COLO829 (cell line): ENCODE measurements around the gene STRIP2.
"Not testable (repeated sequence)": the region's sequence is repeated elsewhere in the genome, so short reads cannot be mapped to it uniquely, and the experiment has no call there.

Experiments used
- DNase-seq: peaks from one replicate; pipeline ENCODE4 v3.0.0; 2012; ENCODE audit warnings: low spot score

STRIP2 gene

GRCh38 chr7:129453510-129454248 is 19.4 kb downstream of the STRIP2 start:
- no peak for DNase-seq

DNA sequence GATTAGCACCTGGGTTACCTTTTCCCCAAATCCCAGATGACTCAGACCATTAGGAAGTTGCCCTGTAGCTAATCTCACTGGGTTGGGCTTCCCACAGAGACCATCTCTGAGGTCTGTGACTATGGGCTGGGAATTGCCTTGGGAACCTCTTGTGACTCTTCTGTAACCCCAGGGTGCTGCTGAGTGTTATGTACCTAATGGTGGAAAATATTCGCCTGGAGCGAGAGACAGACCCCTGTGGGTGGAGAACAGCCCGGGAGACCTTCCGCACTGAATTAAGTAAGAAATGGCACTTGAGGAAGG is 20.0 kb downstream of the STRIP2 start:
- DNase-seq: no peak

DNA sequence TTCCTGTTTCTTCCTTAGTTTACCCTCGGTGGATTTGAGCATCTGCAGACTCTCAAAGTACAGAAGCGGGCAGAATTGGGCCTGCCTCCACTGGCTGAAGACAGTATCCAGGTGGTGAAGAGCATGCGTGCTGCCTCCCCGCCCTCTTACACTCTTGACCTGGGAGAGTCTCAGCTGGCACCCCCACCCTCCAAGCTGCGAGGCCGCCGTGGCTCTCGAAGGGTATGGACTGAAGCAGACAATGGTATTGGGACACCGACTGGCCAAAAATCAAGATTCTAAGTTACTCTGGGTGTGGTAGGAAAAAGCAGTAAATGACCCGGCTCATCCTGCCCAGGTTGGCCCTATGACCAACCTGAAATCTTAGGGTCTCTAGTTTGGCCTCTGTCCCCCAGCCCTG is 22.2 kb downstream of the STRIP2 start:
- no peak for DNase-seq

GRCh38 chr7:129457101-129457500 is 22.9 kb downstream of the STRIP2 start:
- DNase-seq: no peak

- no peak for DNase-seq
These were observed 23.9 kb downstream of the STRIP2 start for GRCh38 chr7:129458171-129458570.

GRCh38 chr7:129461809-129462208 is 27.6 kb downstream of the STRIP2 start:
- no peak for DNase-seq

DNA sequence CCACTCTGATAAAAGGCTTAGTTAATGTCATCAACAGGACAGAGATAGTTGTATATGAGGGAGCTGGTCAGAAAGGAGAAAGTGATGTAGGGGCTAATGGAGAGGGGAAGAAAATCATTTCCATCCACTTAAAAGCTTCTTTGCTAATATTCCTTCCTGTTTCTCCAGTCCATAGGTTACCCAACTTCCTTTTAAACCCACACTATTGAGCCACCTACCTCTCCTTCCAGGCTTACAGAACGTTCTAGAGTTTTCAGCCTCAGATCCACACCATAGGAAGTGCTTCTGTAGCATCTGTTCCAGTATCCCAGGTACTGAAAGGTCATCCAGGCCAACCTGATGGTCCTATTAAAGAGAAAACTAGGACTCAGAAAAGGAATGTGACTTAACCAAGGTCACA is 28.2 kb downstream of the STRIP2 start:
- DNase-seq: no peak

DNA sequence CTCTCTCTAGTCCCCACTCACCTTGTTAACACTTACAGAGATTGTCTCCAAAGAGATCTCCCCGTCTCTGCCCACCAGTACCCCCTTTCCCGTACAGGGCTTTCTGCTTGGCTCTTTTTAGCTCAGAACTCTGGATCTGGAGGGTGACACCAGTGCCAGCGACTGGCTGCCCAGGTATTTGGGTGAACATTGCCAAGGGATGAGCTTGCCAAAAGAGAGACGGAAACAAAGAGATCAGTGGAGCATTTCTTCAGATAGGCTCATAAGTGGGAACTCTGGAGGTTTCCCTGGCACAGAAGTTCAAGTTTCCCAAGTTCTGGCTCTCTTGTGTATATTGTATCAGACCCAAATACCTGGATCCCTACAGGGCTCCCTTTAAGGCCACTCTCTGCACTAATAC is 30.0 kb downstream of the STRIP2 start:
- no peak for DNase-seq

DNA sequence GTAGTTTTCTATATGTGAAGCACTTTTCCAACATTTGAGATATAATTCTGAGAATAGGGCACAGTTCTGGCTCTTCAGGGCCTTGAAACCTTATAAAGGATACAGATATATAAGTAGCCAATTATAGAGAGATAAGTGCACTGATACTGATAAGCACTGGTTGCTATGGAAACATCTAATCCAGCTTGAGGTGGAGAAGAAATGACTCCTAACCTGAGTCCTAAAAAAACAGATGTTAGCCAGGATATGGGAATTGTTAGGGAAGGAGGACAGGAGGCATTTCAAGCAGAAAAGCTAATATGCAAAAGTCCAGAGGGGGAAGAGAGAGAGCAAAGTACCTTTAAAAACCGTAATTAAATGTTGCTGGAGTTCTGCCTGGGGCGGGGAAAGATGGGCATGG is 30.8 kb downstream of the STRIP2 start:
- no peak for DNase-seq

- no peak for DNase-seq
These were observed 32.6 kb downstream of the STRIP2 start for GRCh38 chr7:129466796-129467195.

GRCh38 chr7:129468087-129468486 is 33.9 kb downstream of the STRIP2 start:
- peak; percentile 67 for DNase-seq

- DNase-seq: no peak
These were observed 34.3 kb downstream of the STRIP2 start for GRCh38 chr7:129468547-129468946.

DNA sequence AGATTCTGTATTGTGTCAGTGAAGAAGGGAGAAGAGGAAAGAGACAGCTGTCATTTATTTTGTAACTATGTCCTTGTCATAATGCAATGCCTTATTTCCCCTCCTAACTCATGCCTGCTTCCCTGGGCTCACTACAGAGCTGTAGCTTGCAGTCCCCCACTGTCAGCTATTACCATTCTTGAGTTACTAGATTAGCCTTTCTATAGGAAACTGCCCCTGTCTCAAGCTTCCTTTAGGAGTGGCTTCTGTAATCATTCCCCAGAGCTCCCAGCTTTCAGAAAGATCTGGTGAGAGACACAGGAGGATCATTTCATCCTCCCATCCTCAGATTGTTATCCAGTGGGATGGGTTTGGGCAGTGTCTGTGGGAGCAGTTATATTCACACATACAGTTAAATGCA is 35.7 kb downstream of the STRIP2 start:
- no peak for DNase-seq

DNA sequence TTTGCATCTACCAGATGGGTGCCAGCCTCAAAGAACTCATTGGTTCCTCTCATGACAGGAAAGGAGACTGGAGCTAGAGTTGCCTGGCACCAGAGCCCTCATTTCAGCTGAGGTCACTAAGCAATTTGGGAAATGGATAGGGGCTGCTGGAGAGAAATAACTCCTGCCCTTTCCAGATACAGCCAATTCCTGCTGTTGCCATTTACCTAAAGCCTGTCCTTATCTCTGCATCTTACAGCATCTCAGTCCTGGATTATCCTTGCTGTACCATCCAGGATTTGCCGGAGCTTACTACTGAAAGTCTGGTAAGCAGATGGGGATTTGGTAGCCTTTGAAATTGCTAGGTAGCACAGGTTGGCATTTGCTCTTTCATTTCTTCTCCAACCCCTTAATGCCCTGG is 36.2 kb downstream of the STRIP2 start:
- DNase-seq: no peak

- no peak for DNase-seq
These were observed 37.2 kb downstream of the STRIP2 start for GRCh38 chr7:129471402-129471827.

DNA sequence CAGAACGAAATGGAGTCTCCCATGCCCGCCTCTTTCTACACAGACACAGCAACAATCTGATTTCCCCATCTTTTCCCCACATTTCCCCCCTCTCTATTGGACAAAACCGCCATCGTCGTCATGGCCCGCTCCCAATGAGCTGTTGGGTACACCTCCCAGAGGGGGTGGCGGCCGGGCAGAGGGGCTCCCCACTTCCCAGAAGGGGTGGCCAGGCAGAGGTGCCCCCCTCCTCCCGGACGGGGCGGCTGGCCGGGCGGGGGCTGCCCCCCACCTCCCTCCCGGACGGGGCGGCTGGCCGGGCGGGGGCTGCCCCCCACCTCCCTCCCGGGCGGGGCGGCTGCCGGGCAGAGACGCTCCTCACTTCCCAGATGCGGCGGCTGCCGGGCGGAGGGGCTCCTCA is 41.7 kb downstream of the STRIP2 start:
- DNase-seq: not testable (repeated sequence)

DNA sequence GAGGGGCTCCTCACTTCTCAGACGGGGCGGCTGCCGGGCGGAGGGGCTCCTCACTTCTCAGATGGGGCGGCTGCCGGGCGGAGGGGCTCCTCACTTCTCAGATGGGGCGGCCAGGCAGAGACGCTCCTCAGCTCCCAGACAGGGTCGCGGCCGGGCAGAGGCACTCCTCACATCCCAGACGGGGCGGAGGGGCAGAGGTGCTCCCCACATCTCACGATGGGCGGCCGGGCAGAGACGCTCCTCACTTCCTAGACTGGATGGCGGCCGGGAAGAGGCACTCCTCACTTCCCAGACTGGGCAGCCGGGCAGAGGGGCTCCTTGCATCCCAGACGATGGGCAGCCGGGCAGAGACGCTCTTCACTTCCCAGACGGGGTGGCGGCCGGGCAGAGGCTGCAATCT is 42.2 kb downstream of the STRIP2 start:
- DNase-seq: not testable (repeated sequence)

GRCh38 chr7:129479831-129480230 is 45.6 kb downstream of the STRIP2 start:
- no peak for DNase-seq

- no peak for DNase-seq
These were observed 46.6 kb downstream of the STRIP2 start for GRCh38 chr7:129480674-129481363.

DNA sequence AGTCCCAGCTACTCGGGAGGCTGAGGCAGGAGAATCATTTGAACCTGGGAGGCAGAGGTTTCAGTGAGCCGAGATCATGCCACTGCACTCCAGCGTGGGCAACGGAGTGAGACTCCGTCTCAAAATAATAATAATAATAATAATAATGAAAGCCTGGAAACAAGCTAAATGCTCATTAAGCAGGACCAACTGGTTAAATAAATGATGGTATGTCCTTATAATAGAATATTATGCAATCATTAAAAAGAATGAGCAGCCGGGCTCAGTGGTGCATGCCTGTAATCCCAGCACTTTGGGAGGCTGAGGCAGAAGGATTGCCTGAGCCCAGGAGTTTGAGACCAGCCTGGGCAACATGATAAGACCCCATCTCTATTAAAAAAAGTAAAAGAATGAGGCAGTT is 47.1 kb downstream of the STRIP2 start:
- not testable (repeated sequence) for DNase-seq

DNA sequence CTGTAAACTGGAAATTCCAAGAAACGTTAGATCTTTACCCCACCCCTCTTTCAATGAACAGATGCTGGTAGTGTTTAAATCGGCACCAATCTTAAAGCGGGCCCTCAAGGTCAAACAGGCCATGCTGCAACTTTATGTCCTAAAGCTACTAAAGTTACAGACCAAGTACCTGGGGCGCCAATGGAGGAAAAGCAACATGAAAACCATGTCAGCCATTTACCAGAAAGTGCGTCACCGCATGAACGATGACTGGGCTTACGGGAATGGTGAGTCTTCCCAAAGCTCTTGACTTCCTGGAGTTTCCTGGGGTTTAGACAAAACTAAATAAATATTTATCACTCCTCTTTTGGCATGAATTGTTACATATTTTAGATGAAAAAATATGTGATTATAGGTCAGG is 48.5 kb downstream of the STRIP2 start:
- DNase-seq: no peak

GRCh38 chr7:129489491-129489890 is 55.3 kb downstream of the STRIP2 start:
- no peak for DNase-seq

DNA sequence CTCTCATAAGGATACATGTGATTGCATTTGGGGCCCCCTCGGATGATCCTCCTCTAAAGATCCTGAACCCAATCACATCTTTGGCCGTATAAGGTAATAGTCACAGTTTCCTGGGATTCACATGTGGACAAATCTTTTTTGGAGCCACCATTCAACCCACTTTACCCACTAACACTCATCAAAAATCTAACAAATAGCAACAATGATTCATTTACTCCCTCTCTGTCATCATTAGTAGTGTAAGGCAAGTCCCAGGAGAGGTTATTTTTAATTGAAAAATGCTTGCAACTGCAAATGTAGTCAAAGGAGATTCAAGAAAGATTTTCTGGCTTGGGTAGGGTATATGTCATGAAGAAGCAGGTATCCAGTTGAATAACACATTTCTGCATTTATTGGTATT is 58.2 kb downstream of the STRIP2 start:
- DNase-seq: no peak

DNA sequence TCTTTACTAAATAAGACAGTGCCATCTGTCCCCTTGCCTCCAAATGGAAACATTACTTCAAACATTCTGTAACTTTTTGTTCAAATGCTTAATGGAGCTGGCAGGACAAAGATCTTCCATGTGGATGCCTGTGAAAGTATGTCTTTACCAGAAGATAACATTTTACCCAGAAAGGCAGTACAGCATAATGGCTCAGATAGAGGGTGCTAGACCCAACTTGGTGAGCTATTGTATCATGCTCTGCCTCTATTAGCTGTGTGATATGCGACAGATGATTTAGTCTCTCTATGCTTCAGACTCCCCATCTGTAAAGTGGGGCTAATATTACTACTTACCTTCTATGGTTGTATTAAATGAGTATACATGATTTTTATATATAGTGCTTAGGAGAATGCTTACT is 59.3 kb downstream of the STRIP2 start:
- DNase-seq: no peak
